Measurements from ENCODE around the gene ZWILCH.

DNA sequence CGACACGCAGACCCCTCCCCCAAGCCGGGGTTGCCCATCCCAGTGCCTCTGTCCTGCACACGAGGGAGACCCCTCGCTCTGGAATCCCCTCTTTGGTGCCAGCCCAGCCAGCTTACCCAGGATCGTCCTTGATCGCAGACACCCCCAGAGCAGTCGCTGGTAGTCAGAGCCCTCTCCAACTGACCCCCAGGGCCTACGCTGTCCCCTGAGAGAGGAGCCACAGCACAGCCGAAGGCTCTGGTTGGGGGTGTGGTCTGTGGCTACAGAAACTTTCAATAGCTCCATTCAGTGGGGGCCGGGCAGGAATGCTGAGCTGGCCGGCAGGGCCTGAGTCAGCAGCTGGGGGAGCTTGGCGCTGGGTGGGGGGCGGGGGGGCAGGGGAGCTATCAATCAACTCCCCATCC is 60.6 kb downstream of the ZWILCH start, which contains the start of gene LCTL:
- no peak for TF ChIP-seq POLR2A (IDR thresholded peaks at IDR 0.05)
- TF ChIP-seq, protein P1, sequence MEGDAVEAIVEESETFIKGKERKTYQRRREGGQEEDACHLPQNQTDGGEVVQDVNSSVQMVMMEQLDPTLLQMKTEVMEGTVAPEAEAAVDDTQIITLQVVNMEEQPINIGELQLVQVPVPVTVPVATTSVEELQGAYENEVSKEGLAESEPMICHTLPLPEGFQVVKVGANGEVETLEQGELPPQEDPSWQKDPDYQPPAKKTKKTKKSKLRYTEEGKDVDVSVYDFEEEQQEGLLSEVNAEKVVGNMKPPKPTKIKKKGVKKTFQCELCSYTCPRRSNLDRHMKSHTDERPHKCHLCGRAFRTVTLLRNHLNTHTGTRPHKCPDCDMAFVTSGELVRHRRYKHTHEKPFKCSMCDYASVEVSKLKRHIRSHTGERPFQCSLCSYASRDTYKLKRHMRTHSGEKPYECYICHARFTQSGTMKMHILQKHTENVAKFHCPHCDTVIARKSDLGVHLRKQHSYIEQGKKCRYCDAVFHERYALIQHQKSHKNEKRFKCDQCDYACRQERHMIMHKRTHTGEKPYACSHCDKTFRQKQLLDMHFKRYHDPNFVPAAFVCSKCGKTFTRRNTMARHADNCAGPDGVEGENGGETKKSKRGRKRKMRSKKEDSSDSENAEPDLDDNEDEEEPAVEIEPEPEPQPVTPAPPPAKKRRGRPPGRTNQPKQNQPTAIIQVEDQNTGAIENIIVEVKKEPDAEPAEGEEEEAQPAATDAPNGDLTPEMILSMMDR (IDR thresholded peaks at IDR 0.05 in 8 of 11, conservative IDR thresholded peaks at IDR 0.05 in 3 of 11) = no peak
